Calu3 (cell line): Measurements from ENCODE around the gene CMC1. TPM values are rescaled to one million over a fixed set of nuclear protein-coding genes. Genes with fewer than 3 reads are reported as not detected.

Source experiments
- BruUV-seq: library from RNA; stranded (reverse); fragments of 400-500 nt; replicated peaks from 2 replicates; lab custom pipeline; 2021; lab: Mats Ljungman, UMichigan
- CTCF ChIA-PET: fragments of 300-600 bp; sonication (Branson Sonifier 250); formaldehyde crosslinking; loops from one replicate; lab custom pipeline; 2022; ENCODE audit warnings: antibody characterized with exemption; lab: Charles Lee
- DNase-seq: peaks from one replicate; pipeline ENCODE4 v3.0.0; 2022
- H3K27ac Mint-ChIP-seq: one replicate; pipeline ENCODE4 v1.8.0; 2022; ENCODE audit warnings: mixed read lengths; ENCODE audit not compliant: unreplicated experiment
- H3K27me3 Mint-ChIP-seq: one replicate; pipeline ENCODE4 v1.8.0; 2022; ENCODE audit warnings: mixed read lengths; ENCODE audit not compliant: unreplicated experiment
- H3K36me3 Mint-ChIP-seq: one replicate; pipeline ENCODE4 v1.8.0; 2022; ENCODE audit warnings: mild to moderate bottlenecking, moderate library complexity, mixed read lengths; ENCODE audit not compliant: insufficient read depth, unreplicated experiment
- H3K4me1 Mint-ChIP-seq: one replicate; pipeline ENCODE4 v1.8.0; 2022; ENCODE audit warnings: mild to moderate bottlenecking, low read depth, mixed read lengths; ENCODE audit not compliant: unreplicated experiment
- H3K4me3 Mint-ChIP-seq: one replicate; pipeline ENCODE4 v1.8.0; 2022; ENCODE audit warnings: mild to moderate bottlenecking, low read depth, moderate library complexity, mixed read lengths; ENCODE audit not compliant: unreplicated experiment
- H3K9me3 Mint-ChIP-seq: one replicate; pipeline ENCODE4 v1.8.0; 2022; ENCODE audit warnings: low read depth, mixed read lengths; ENCODE audit not compliant: unreplicated experiment
- intact Hi-C: fragments of 100-400 bp; cut with micrococcal nuclease; formaldehyde crosslinking; loops from one replicate; pipeline ENCODE4 v1.10.0; 2022; ENCODE audit not compliant: unreplicated experiment
- total RNA-seq: library from RNA; stranded (reverse); gene quantifications from 2 replicates; pipeline ENCODE4 v1.2.3, GENCODE V29; 2022
- TF ChIP-seq, protein P1 (sequence below): fragments of 200-600 bp; IDR thresholded peaks from one replicate; pipeline ENCODE4 v1.8.0; 2022; ENCODE audit warnings: antibody characterized with exemption; ENCODE audit not compliant: unreplicated experiment

Gene CMC1
- total RNA-seq, 1 experiment from 2014 or later: 32.0 TPM

DNA sequence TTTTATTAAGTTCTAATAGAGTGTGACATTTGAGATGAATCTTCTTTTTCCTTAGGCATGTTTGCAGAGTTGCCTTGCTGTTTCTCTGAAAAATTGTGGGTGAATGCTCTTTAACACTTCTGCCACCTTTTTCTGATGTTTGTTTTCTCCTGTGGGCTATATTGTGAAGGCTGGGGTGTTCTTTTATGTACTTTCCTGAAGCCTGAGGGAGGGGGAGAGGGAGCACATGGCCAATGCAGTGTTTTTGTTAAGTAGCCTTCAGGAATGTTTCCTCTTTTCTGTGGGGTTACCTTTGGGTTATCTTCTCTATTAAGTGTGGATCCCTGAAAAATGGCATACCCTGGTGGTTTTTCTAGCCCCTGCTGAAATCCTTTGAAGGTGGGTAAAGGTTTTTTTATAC lies 50.2 kb downstream of the CMC1 start:
- DNase-seq: no peak
- no peak overlapping the region for H3K27ac Mint-ChIP-seq
- no peak overlapping the region for H3K4me3 Mint-ChIP-seq
- no TSS peak for BruUV-seq
- intact Hi-C loops: no loop called here
- no peaks in the 10 kb centered on the region for H3K4me1 Mint-ChIP-seq
- no peaks in the 10 kb centered on the region for H3K27me3 Mint-ChIP-seq
- CTCF ChIA-PET: no interaction called here
- TF ChIP-seq, protein P1, sequence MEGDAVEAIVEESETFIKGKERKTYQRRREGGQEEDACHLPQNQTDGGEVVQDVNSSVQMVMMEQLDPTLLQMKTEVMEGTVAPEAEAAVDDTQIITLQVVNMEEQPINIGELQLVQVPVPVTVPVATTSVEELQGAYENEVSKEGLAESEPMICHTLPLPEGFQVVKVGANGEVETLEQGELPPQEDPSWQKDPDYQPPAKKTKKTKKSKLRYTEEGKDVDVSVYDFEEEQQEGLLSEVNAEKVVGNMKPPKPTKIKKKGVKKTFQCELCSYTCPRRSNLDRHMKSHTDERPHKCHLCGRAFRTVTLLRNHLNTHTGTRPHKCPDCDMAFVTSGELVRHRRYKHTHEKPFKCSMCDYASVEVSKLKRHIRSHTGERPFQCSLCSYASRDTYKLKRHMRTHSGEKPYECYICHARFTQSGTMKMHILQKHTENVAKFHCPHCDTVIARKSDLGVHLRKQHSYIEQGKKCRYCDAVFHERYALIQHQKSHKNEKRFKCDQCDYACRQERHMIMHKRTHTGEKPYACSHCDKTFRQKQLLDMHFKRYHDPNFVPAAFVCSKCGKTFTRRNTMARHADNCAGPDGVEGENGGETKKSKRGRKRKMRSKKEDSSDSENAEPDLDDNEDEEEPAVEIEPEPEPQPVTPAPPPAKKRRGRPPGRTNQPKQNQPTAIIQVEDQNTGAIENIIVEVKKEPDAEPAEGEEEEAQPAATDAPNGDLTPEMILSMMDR: no peak
- no peaks in the 10 kb centered on the region for H3K9me3 Mint-ChIP-seq
- no peaks in the 10 kb centered on the region for H3K36me3 Mint-ChIP-seq

DNA sequence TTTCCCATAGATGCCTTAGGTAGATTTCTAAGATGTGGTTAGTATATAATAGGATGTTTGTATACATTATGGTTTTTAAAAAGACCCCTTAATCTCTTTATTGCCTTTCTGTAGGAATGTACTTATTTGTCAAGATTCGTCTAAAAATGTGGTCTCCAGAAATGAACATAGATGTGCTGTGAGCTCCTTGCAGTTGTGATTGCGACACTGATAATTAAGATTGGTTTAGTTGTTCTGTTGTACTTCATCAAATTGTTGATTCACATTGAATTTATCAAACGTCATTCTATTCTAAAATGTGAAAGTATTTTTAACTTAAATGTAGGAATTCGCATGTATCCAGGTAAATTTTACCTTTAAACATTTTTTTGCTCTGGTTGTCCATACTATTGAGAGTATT lies 51.2 kb downstream of the CMC1 start:
- TF ChIP-seq, protein P1: no peak
- Mint-ChIP-seq H3K4me3 (no peak overlapping the region), H3K36me3 (no peaks in the 10 kb centered on the region), H3K4me1 (no peaks in the 10 kb centered on the region), H3K27ac (no peak overlapping the region), H3K9me3 (no peaks in the 10 kb centered on the region), H3K27me3 (no peaks in the 10 kb centered on the region)
- no TSS peak for BruUV-seq
- intact Hi-C loops: no loop called here
- no peak for DNase-seq
- CTCF ChIA-PET: interaction anchor here (0.6 kb wide), 2 partner anchors 18 to 52 kb away, joined by 3 read pairs; no protein-coding TSS in a partner anchor

DNA sequence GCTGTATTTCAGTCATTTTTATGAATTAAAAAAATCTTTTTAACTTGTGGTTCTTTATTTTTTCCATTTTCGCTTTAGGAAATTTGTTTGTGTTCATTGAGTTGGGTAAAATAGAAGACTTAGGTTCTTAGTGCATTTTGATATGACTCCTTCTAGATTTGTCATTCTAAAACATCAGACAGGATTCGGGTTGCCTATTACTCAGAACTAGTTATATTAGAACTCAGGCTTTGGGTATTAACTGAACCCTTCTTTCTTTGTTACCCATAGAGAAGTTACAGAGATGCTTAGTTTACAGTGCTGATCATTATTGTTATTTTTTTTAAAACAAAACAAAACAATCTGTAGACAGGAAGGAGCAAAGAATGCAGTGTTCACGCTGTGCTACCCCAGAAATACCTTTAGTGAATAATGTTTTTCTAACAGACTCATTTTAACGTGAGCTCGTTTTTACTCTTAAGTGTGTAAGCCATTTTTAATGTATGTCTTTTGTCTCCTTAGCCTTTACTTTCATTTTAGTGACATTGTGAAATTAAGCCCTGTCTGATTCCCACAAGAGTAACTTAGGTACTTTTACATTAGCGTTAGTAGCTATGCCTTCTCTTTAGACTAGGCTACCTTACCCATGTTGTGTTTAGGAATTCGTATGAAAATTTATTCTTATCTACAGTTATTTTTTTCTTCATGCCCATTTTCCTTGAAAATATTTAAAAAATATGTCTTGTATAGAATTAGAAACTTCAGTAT lies 53.4 kb downstream of the CMC1 start:
- intact Hi-C loops: no loop called here
- CTCF ChIA-PET: interaction anchor here (1.5 kb wide), 1 partner anchor 583 kb away, joined by 3 read pairs; no protein-coding TSS in a partner anchor
- BruUV-seq: no TSS peak
- Mint-ChIP-seq H3K27me3 (no peaks in the 10 kb centered on the region), H3K4me3 (no peak overlapping the region), H3K4me1 (no peaks in the 10 kb centered on the region), H3K27ac (no peak overlapping the region), H3K9me3 (no peaks in the 10 kb centered on the region), H3K36me3 (no peaks in the 10 kb centered on the region)
- TF ChIP-seq, protein P1: no peak
- no peak for DNase-seq

DNA sequence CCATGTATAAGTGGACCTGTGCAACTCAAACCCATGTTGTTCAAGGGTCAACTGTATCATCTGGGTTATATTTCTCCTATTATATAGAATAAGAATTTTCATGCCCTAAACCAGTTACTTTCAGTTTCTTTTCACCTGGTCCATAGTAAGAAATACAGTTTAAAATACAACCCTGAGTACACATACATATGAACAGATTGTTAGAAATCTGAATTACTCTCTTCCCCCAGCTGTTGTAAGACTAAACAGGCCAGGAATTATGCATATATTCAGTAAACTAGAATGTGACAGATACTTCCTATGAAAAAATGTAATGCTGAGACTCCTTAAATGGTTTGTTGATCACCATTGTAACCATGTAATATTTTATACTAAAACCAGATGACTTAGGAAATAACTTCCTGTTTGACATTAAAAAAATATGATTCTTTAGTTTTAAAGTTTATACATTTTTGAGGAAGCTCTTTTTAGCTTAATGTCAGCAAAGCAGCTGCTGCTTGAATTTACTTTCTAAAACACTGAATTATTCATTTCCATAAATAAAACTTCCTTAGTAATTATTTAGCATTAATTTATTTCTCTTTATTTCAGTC lies 54.6 kb downstream of the CMC1 start:
- BruUV-seq: no TSS peak
- DNase-seq: no peak
- no peak overlapping the region for H3K27ac Mint-ChIP-seq
- no peaks in the 10 kb centered on the region for H3K9me3 Mint-ChIP-seq
- H3K27me3 Mint-ChIP-seq: no peaks in the 10 kb centered on the region
- CTCF ChIA-PET: no interaction called here
- TF ChIP-seq, protein P1: no peak
- H3K36me3 Mint-ChIP-seq: no peaks in the 10 kb centered on the region
- intact Hi-C loops: no loop called here
- no peak overlapping the region for H3K4me3 Mint-ChIP-seq
- H3K4me1 Mint-ChIP-seq: no peaks in the 10 kb centered on the region
